GM12872 (cell line): ENCODE results near the gene DOCK1.

Experiments
- TF ChIP-seq, protein P1 (sequence below): IDR thresholded peaks from 3 replicates; pipeline ENCODE4 v1.5.1; 2011; ENCODE audit warnings: low read depth, mild to moderate bottlenecking, low read length, moderate library complexity; ENCODE audit not compliant: insufficient read depth

DOCK1 gene

GRCh38 chr10:126955396-126955795 is 50.2 kb downstream of the DOCK1 start:
- TF ChIP-seq, protein P1, sequence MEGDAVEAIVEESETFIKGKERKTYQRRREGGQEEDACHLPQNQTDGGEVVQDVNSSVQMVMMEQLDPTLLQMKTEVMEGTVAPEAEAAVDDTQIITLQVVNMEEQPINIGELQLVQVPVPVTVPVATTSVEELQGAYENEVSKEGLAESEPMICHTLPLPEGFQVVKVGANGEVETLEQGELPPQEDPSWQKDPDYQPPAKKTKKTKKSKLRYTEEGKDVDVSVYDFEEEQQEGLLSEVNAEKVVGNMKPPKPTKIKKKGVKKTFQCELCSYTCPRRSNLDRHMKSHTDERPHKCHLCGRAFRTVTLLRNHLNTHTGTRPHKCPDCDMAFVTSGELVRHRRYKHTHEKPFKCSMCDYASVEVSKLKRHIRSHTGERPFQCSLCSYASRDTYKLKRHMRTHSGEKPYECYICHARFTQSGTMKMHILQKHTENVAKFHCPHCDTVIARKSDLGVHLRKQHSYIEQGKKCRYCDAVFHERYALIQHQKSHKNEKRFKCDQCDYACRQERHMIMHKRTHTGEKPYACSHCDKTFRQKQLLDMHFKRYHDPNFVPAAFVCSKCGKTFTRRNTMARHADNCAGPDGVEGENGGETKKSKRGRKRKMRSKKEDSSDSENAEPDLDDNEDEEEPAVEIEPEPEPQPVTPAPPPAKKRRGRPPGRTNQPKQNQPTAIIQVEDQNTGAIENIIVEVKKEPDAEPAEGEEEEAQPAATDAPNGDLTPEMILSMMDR, result no peak

- TF ChIP-seq, protein P1, result no peak
Measured at GRCh38 chr10:126955934-126956711, 50.9 kb downstream of the DOCK1 start.

GRCh38 chr10:126956712-126957108 is 51.5 kb downstream of the DOCK1 start:
- TF ChIP-seq, protein P1, result no peak

- TF ChIP-seq, protein P1, result no peak
Measured at GRCh38 chr10:126957111-126957510, 51.9 kb downstream of the DOCK1 start.

- TF ChIP-seq, protein P1, result no peak
Measured at GRCh38 chr10:126959431-126959830, 54.2 kb downstream of the DOCK1 start.

DNA sequence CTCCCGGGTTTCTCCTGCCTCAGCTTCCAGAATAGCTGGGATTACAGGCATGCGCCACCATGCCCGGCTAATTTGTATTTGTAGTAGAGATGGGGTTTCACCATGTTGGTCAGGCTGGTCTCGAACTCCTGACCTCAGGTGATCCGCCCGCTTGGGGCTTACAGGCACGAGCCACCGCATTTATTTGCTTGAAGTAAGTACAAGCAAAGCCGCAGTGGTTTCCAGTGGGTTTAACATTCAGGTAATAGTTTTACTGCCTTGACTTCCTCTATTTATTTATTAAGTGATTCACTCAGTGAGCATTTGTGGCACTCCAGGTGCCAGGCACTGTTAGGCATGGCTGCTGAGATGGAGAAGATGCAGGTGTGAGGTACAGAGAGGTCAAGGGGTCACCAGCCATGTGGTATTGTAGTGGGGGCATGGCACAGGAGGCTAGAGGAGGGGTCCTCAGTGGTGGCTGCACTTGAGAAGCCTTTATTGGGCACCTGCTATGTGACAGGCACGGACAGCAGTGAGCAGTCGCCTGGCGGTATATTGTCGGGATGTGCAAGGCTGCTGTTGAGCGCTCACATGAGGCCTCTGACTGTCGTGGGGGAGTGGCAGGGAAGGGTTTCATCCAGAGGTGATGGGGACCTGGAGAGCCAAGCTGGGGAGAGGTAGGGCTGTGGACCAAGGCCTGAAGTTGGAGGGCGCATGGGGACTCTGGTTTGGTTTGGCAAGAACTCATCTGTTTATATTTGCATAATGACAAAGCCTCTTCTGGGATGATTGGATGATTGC is 54.9 kb downstream of the DOCK1 start:
- TF ChIP-seq, protein P1, result no peak

- TF ChIP-seq, protein P1, result no peak
Measured at GRCh38 chr10:126963354-126963753, 58.1 kb downstream of the DOCK1 start.
